SU-DHL-6 (cell line): ENCODE data around the gene BSG.

Experiments used
- CTCF ChIP-seq: fragments of 200-600 bp; sonication (generic); IDR thresholded peaks from one replicate; pipeline ENCODE4 v1.5.1; 2017; ENCODE audit warnings: antibody characterized with exemption, mild to moderate bottlenecking, low read length, moderate library complexity; ENCODE audit not compliant: insufficient read depth, poor library complexity, severe bottlenecking
- EZH2phosphoT487 ChIP-seq: fragments of 200-600 bp; sonication (generic), shearing (Covaris generic); conservative IDR thresholded peaks from 2 replicates; pipeline ENCODE4 v1.6.1; 2018; ENCODE audit warnings: mild to moderate bottlenecking, antibody characterized with exemption, low read length, moderate library complexity, mixed read lengths

GRCh38 chr19:585551-586110 is 13.2 kb downstream of the BSG start:
- TF ChIP-seq CTCF (no peak), EZH2phosphoT487 (no peak)
